H9 (cell line): ENCODE data around the gene IQGAP3. TPM values are rescaled to one million over a fixed set of nuclear protein-coding genes. Genes with fewer than 3 reads are reported as not detected.

Source experiments
- DNase-seq: peaks from one replicate; pipeline ENCODE4 v3.0.0-alpha.2; 2017
- H2AFZ ChIP-seq: one replicate; pipeline ENCODE4 v1.6.1; 2013; ENCODE audit warnings: mild to moderate bottlenecking, low read length, control low read depth, moderate library complexity
- H2AK5ac ChIP-seq: 2 replicates; pipeline ENCODE4 v1.6.1; 2013; ENCODE audit warnings: low read length, control low read depth, mixed read lengths; ENCODE audit not compliant: insufficient read length
- H2BK120ac ChIP-seq: one replicate; pipeline ENCODE4 v1.6.1; 2013; ENCODE audit warnings: low read depth, mild to moderate bottlenecking, low read length, control low read depth, inconsistent platforms; ENCODE audit not compliant: poor library complexity, severe bottlenecking
- H2BK12ac ChIP-seq: 2 replicates; pipeline ENCODE4 v1.6.1; 2013; ENCODE audit warnings: low read length, control low read depth, mixed read lengths, low read depth; ENCODE audit not compliant: insufficient read length
- H2BK15ac ChIP-seq: 2 replicates; pipeline ENCODE4 v1.6.1; 2013; ENCODE audit warnings: low read depth, low read length, control low read depth
- H2BK20ac ChIP-seq: one replicate; pipeline ENCODE4 v1.6.1; 2013; ENCODE audit warnings: low read depth, mild to moderate bottlenecking, low read length, control low read depth, inconsistent platforms; ENCODE audit not compliant: poor library complexity, severe bottlenecking
- H2BK5ac ChIP-seq: 2 replicates; pipeline ENCODE4 v1.6.1; 2013; ENCODE audit warnings: low read length, control low read depth, mixed read lengths; ENCODE audit not compliant: insufficient read length
- H3K14ac ChIP-seq: 2 replicates; pipeline ENCODE4 v1.6.1; 2013; ENCODE audit warnings: low read length, control low read depth; ENCODE audit not compliant: insufficient read depth
- H3K18ac ChIP-seq: 2 replicates; pipeline ENCODE4 v1.6.1; 2013; ENCODE audit warnings: low read depth, mild to moderate bottlenecking, mixed read lengths, low read length, control low read depth; ENCODE audit not compliant: insufficient read length
- H3K23ac ChIP-seq: 2 replicates; pipeline ENCODE4 v1.6.1; 2013; ENCODE audit warnings: low read length, control low read depth, mixed read lengths, low read depth; ENCODE audit not compliant: insufficient read length
- H3K23me2 ChIP-seq: 2 replicates; pipeline ENCODE4 v1.6.1; 2013; ENCODE audit warnings: low read depth, mild to moderate bottlenecking, mixed read lengths, low read length, control low read depth; ENCODE audit not compliant: insufficient read length, poor library complexity, severe bottlenecking
- H3K27ac ChIP-seq: 2 replicates; pipeline ENCODE4 v1.5.1; 2013; ENCODE audit warnings: low read length, control low read depth, mixed read lengths, low read depth; ENCODE audit not compliant: insufficient read length
- H3K27me3 ChIP-seq: 2 replicates; pipeline ENCODE4 v1.6.1; 2013; ENCODE audit warnings: low read length, control low read depth, inconsistent platforms; ENCODE audit not compliant: insufficient read depth
- H3K4ac ChIP-seq: 2 replicates; pipeline ENCODE4 v1.6.1; 2013; ENCODE audit warnings: low read depth, mild to moderate bottlenecking, control low read depth, inconsistent platforms, low read length, moderate library complexity
- H3K4me1 ChIP-seq: 2 replicates; pipeline ENCODE4 v1.6.1; 2013; ENCODE audit warnings: low read length, control low read depth, inconsistent platforms; ENCODE audit not compliant: insufficient read depth
- H3K4me2 ChIP-seq: 2 replicates; pipeline ENCODE4 v1.6.1; 2013; ENCODE audit warnings: low read length, control low read depth, mixed read lengths; ENCODE audit not compliant: insufficient read length, insufficient read depth
- H3K56ac ChIP-seq: 2 replicates; pipeline ENCODE4 v1.6.1; 2013; ENCODE audit warnings: low read depth, mild to moderate bottlenecking, mixed read lengths, low read length, control low read depth; ENCODE audit not compliant: insufficient read length
- H3K79me1 ChIP-seq: 2 replicates; pipeline ENCODE4 v1.6.1; 2013; ENCODE audit warnings: low read depth, mild to moderate bottlenecking, moderate library complexity, low read length, control low read depth, inconsistent platforms; ENCODE audit not compliant: insufficient read depth, poor library complexity, severe bottlenecking
- H3K79me2 ChIP-seq: 2 replicates; pipeline ENCODE4 v1.6.1; 2013; ENCODE audit warnings: low read length, control low read depth, inconsistent platforms; ENCODE audit not compliant: insufficient read depth
- H3K9ac ChIP-seq: 2 replicates; pipeline ENCODE4 v1.6.1; 2013; ENCODE audit warnings: low read length, control low read depth, mixed read lengths; ENCODE audit not compliant: insufficient read length; ENCODE audit errors: extremely low read depth
- H3K9me3 ChIP-seq: one replicate; pipeline ENCODE4 v1.6.1; 2013; ENCODE audit warnings: low read depth, low read length, inconsistent platforms; ENCODE audit not compliant: control insufficient read depth
- H3T11ph ChIP-seq: one replicate; pipeline ENCODE4 v1.6.1; 2013; ENCODE audit warnings: mild to moderate bottlenecking, low read length, control low read depth, inconsistent platforms
- H4K20me1 ChIP-seq: one replicate; pipeline ENCODE4 v1.6.1; 2013; ENCODE audit not compliant: control insufficient read depth, insufficient read length, insufficient read depth
- H4K5ac ChIP-seq: 2 replicates; pipeline ENCODE4 v1.6.1; 2013; ENCODE audit warnings: low read depth, mild to moderate bottlenecking, mixed read lengths, low read length, control low read depth; ENCODE audit not compliant: insufficient read length
- H4K8ac ChIP-seq: replicated peaks from 2 replicates; pipeline ENCODE4 v1.6.1; 2013; ENCODE audit warnings: low read length, control low read depth, mixed read lengths, low read depth; ENCODE audit not compliant: insufficient read length
- H4K91ac ChIP-seq: 2 replicates; pipeline ENCODE4 v1.6.1; 2013; ENCODE audit warnings: low read depth, mild to moderate bottlenecking, moderate library complexity, mixed read lengths, low read length, control low read depth; ENCODE audit not compliant: insufficient read length
- H3K27ac Mint-ChIP-seq, 3 experiments: 2 replicates in 2 of 3; 3 replicates in 1 of 3; pipeline ENCODE4 v1.8.0; 2020 to 2021; ENCODE audit warnings: mixed read lengths in 3 of 3, mild to moderate bottlenecking in 1 of 3, moderate library complexity in 1 of 3
- H3K27me3 Mint-ChIP-seq: 2 replicates; pipeline ENCODE4 v1.8.0; 2021; ENCODE audit warnings: low read depth, mild to moderate bottlenecking, moderate library complexity, mixed read lengths
- H3K36me3 Mint-ChIP-seq, 3 experiments: 2 replicates in 2 of 3; 3 replicates in 1 of 3; pipeline ENCODE4 v1.8.0; 2020 to 2021; ENCODE audit warnings: low read depth in 3 of 3, mixed read lengths in 3 of 3; ENCODE audit not compliant: insufficient read depth in 1 of 3
- H3K4me1 Mint-ChIP-seq, 2 experiments: 2 replicates each; pipeline ENCODE4 v1.8.0; 2020; ENCODE audit warnings: mixed read lengths in 2 of 2
- H3K4me3 Mint-ChIP-seq, 2 experiments: 2 replicates in 1 of 2; 3 replicates in 1 of 2; pipeline ENCODE4 v1.8.0; 2020 to 2021; ENCODE audit warnings: mild to moderate bottlenecking in 2 of 2, mixed read lengths in 2 of 2, moderate library complexity in 1 of 2
- H3K9me3 Mint-ChIP-seq, 2 experiments: 2 replicates in 1 of 2; 3 replicates in 1 of 2; pipeline ENCODE4 v1.8.0; 2020; ENCODE audit warnings: mild to moderate bottlenecking in 2 of 2, mixed read lengths in 2 of 2, moderate library complexity in 1 of 2
- WGBS: extraction: QIAGEN DNeasy Blood & Tissue Kit; methylation state at CpG from one replicate; pipeline ENCODE4 v1.1.7; 2013; ENCODE audit warnings: missing lambda C conversion rate, low lambda C conversion rate, mixed read lengths; ENCODE audit not compliant: insufficient read length; ENCODE audit errors: extremely low coverage; 5-methylcytosine and 5-hydroxymethylcytosine counted together
- total RNA-seq: library from RNA; stranded (reverse); gene quantifications from 2 replicates; pipeline ENCODE4 v1.2.1, GENCODE V29; 2021
- TF ChIP-seq, protein P1 (sequence below): fragments of 200-600 bp; sonication (generic); conservative IDR thresholded peaks from 3 replicates; pipeline ENCODE4 v1.8.0; 2021; ENCODE audit warnings: antibody characterized with exemption, mild to moderate bottlenecking

IQGAP3 gene
- total RNA-seq, 1 experiment from 2014 or later: 24.5 TPM

DNA sequence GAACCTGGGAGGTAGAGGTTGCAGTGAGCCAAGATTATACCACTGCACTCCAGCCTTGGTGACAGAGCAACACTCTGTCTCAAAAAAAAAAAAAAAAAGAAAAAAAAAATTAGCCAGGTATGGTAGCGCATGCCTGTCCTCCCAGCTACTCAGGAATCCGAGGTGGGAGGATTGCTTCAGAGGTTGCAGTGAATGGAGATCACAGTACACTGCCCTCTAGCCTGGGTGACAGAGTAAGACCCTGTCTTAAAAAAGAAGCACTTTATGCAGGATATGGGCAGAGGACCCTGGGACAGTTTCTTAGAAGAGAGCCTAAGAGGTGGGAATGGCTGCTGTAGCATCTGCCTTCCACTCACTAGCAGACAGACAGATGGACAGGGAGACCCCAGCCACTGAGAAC, 23.0 kb downstream of the IQGAP3 start:
- H2BK12ac ChIP-seq: no peak overlapping the region
- no peaks in the 10 kb centered on the region for H3K9me3 ChIP-seq
- no peak overlapping the region for H3K56ac ChIP-seq
- H3K27me3 Mint-ChIP-seq: no peaks in the 10 kb centered on the region
- DNase-seq: no peak
- no peak overlapping the region for H3K14ac ChIP-seq
- no peaks in the 10 kb centered on the region for H3K79me2 ChIP-seq
- H3K23ac ChIP-seq: no peak overlapping the region
- no peak overlapping the region for H3K4me2 ChIP-seq
- no peak overlapping the region for H2BK5ac ChIP-seq
- no peak overlapping the region for H2BK20ac ChIP-seq
- H4K8ac ChIP-seq: no peak overlapping the region
- H3K9ac ChIP-seq: no peak overlapping the region
- H3K4me1 Mint-ChIP-seq: no peaks in the 10 kb centered on the region
- H4K5ac ChIP-seq: no peak overlapping the region
- WGBS: no CpG with 5 or more reads among the region's 2 CpGs
- no peak overlapping the region for H2BK15ac ChIP-seq
- no peaks in the 10 kb centered on the region for H3K9me3 Mint-ChIP-seq
- no peak overlapping the region for H3T11ph ChIP-seq
- H3K79me1 ChIP-seq: no peaks in the 10 kb centered on the region
- no peak overlapping the region for H3K27ac ChIP-seq
- peaks cover 10 to 51% (median 41%) of the 10 kb centered on the region in 3 experiments for H3K36me3 Mint-ChIP-seq
- H3K18ac ChIP-seq: no peak overlapping the region
- H3K23me2 ChIP-seq: no peaks in the 10 kb centered on the region
- no peak overlapping the region; a peak in 1 of 7 replicates for H3K27ac Mint-ChIP-seq
- H3K4ac ChIP-seq: no peak overlapping the region
- H2AK5ac ChIP-seq: no peak overlapping the region
- H4K20me1 ChIP-seq: no peaks in the 10 kb centered on the region
- TF ChIP-seq, protein P1, sequence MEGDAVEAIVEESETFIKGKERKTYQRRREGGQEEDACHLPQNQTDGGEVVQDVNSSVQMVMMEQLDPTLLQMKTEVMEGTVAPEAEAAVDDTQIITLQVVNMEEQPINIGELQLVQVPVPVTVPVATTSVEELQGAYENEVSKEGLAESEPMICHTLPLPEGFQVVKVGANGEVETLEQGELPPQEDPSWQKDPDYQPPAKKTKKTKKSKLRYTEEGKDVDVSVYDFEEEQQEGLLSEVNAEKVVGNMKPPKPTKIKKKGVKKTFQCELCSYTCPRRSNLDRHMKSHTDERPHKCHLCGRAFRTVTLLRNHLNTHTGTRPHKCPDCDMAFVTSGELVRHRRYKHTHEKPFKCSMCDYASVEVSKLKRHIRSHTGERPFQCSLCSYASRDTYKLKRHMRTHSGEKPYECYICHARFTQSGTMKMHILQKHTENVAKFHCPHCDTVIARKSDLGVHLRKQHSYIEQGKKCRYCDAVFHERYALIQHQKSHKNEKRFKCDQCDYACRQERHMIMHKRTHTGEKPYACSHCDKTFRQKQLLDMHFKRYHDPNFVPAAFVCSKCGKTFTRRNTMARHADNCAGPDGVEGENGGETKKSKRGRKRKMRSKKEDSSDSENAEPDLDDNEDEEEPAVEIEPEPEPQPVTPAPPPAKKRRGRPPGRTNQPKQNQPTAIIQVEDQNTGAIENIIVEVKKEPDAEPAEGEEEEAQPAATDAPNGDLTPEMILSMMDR: peak; percentile 30; the same call in 1 of the 3 replicates
- H3K4me1 ChIP-seq: no peaks in the 10 kb centered on the region
- H2AFZ ChIP-seq: no peak overlapping the region
- H3K4me3 Mint-ChIP-seq: no peak overlapping the region
- no peaks in the 10 kb centered on the region for H3K27me3 ChIP-seq
- no peak overlapping the region for H4K91ac ChIP-seq
- no peak overlapping the region for H2BK120ac ChIP-seq
